ENCODE measurements around the gene NAPB.
A peak's percentile ranks its signal among the peaks of the same experiment; 100 is the strongest.
"Not testable (repeated sequence)": the region's sequence is repeated elsewhere in the genome, so short reads cannot be mapped to it uniquely, and the experiment has no call there.

NAPB gene

DNA sequence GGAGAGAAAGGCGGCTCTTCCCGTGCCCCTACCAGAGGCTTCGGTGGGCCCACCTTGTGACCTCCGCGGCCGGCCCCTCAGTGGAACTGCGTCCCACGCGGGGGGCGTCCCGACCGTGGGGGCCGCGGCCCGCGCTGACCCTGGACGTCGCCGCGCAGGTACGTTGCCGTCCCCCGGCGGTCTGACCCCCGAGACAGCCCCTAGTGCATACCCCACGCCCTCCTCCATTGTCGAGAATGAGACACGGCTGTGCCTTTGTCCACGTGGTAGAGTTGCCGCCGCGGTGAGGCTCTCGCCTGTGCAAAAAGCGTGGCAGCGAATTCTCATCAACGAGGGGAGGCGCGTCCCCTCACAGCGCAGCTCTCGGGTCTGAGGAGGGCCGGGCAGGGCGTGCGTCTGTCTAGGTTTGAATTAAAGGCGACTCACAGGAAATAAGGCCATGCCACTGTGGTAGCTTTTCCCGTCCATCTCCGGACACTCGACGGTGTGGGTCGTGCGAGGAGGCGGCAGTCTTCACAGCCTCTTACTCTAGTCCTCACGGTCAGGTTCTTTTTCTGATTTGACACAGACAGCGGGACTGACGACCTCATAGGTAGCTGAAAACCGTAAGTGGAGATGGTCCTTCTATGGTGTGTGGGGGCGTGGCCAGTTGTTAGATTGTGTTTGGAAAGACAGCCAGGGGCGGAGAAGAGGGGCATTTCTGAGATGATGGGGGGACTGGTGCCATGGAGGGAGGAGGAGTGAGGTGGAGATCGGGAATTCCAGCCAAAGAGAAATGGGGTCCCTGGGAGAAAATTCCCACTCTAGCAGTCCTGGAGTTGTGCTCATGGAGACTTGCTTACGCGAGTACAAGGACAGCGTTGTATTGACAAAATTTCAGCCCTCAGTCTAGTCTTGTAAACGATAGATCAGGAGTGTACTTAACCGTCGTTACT is 70.1 kb downstream of the NAPB start:
- DNase-seq (ENCODE audit: low read depth) = peak; percentile 72
- H3K4me3 ChIP-seq (ENCODE audit: low read depth, low read length) = peak overlapping the region; percentile 96
- TF ChIP-seq, protein P1, sequence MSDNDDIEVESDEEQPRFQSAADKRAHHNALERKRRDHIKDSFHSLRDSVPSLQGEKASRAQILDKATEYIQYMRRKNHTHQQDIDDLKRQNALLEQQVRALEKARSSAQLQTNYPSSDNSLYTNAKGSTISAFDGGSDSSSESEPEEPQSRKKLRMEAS (IDR thresholded peaks at IDR 0.05; ENCODE audit: low read depth, low read length) = peak; percentile 82
- TF ChIP-seq POLR2A (IDR thresholded peaks at IDR 0.05; ENCODE audit: extremely low read depth, insufficient read length) (no peak), MYC (IDR thresholded peaks at IDR 0.05; ENCODE audit: low read depth, low read length) (peak; percentile 80)
- TF ChIP-seq, protein P2, sequence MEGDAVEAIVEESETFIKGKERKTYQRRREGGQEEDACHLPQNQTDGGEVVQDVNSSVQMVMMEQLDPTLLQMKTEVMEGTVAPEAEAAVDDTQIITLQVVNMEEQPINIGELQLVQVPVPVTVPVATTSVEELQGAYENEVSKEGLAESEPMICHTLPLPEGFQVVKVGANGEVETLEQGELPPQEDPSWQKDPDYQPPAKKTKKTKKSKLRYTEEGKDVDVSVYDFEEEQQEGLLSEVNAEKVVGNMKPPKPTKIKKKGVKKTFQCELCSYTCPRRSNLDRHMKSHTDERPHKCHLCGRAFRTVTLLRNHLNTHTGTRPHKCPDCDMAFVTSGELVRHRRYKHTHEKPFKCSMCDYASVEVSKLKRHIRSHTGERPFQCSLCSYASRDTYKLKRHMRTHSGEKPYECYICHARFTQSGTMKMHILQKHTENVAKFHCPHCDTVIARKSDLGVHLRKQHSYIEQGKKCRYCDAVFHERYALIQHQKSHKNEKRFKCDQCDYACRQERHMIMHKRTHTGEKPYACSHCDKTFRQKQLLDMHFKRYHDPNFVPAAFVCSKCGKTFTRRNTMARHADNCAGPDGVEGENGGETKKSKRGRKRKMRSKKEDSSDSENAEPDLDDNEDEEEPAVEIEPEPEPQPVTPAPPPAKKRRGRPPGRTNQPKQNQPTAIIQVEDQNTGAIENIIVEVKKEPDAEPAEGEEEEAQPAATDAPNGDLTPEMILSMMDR (IDR thresholded peaks at IDR 0.05; ENCODE audit: low read depth, low read length) = no peak

DNA sequence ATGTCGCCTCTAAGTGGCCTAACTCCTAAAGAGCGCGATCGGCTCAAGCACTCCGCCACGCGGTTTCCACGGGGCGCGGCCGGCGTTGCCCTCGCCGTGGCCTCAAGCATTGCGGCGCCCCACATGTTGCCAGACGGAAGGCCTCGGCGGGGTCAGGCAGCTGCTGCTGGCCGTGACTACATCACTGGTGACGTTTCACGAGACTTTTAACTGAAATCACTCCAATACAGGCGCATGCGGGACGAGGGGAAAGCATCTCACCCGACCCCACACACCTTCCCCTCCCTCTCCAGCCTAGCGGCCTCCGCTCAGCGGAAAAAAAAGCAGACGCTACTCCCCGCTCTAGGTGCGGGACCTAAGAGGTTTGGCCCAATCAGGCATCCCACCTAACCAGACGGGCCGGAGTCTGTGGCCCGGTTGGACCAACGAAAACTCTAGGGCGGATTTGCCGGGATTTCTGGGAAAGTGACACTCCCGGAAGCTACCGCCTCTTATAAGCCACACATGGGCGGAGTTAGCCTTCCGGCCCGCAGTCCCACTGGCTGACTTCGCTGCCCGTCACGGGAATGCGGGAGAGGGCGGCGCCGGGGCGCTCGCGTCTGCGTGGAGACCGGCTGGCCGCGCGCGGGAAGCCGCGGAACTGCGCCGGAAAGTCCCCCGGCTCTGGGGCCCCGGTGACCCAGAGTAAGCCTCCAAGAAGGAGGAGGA is 70.9 kb downstream of the NAPB start, which contains the start of gene NXT1:
Gene NXT1, plus strand, starts transcription at position 596 of the 708 bp plus-strand sequence. CDS start 3,251 bp downstream, outside the sequence.
- TF ChIP-seq, protein P1 (IDR thresholded peaks at IDR 0.05; ENCODE audit: low read depth, low read length) = peak; percentile 85
- TF ChIP-seq POLR2A (IDR thresholded peaks at IDR 0.05; ENCODE audit: extremely low read depth, insufficient read length) (peak; percentile 58), MYC (IDR thresholded peaks at IDR 0.05; ENCODE audit: low read depth, low read length) (peak; percentile 80)
- TF ChIP-seq, protein P2 (IDR thresholded peaks at IDR 0.05; ENCODE audit: low read depth, low read length) = no peak

DNA sequence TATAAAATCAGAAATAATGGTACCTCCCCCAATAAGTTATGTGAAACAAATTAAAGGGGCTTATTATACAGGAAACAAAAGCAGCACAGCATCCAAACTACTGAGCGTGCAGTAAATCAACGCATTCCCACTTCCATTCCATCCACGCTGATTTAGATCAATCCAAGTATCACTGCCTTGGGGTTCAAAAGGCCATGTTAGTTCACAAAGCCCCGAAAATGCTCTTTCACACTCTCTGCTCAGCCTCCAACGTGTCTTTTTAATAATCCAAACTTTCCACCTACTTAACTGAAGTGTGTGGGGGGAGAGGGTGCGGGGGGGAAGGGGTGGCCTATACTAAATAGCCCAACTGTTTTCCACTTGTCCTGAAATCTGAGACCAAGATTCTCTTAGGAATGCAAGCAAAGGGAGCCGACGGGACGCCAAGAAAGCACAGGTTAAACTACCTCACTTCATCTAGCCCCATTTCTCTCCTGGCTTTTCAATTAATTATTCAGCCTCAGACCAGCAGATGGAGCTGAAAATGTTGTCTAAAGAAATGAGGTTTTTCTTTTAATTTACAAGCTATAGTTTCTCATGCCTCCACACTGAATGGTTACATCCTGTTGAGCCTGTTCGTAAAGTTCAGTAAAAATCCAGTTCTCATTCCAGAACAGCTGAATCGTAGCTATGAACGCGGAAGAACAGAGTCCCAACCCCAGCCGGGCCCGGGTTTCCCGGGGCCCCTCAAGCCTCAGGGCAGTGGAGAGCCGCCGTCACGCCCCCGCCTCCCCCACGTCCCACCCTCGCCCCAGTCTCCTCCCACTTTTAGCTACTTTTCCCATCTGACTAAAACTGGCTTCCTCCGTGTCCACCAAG is 71.7 kb downstream of the NAPB start:
- TF ChIP-seq, protein P2 (IDR thresholded peaks at IDR 0.05; ENCODE audit: low read depth, low read length) = peak; percentile 39
- TF ChIP-seq POLR2A (IDR thresholded peaks at IDR 0.05; ENCODE audit: extremely low read depth, insufficient read length) = no peak
- peak; percentile 90 for DNase-seq (ENCODE audit: low read depth)
- H3K4me3 ChIP-seq (ENCODE audit: low read depth, low read length) = peak overlapping the region; percentile 96

More for the DNA sequence above, 70.9 kb downstream of the NAPB start, which contains the start of gene NXT1:
- DNase-seq (ENCODE audit: low read depth) = peak; percentile 98
- H3K4me3 ChIP-seq (ENCODE audit: low read depth, low read length) = peak within 1 kb of the TSS; percentile 96

DNA sequence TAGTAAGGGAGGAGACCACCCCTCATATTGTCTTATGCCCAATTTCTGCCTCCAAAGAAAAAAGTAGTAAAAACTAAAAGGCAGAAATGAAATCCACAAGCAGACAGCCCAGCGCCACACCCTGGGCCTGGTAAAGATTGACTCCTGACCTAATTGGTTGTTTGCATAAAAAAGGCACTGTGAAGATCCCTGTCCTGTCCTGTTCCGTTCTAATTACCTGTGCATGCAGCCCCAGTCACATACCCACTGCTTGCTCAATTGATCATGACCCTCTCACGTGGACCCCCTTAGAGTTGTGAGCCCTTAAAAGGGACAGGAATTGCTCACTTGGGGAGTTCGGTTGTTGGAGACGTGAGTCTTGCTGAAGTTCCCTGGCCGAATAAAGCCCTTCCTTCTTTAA is 72.8 kb downstream of the NAPB start:
- H3K4me3 ChIP-seq (ENCODE audit: low read depth, low read length); DNase-seq (ENCODE audit: low read depth): not testable (repeated sequence)

DNA sequence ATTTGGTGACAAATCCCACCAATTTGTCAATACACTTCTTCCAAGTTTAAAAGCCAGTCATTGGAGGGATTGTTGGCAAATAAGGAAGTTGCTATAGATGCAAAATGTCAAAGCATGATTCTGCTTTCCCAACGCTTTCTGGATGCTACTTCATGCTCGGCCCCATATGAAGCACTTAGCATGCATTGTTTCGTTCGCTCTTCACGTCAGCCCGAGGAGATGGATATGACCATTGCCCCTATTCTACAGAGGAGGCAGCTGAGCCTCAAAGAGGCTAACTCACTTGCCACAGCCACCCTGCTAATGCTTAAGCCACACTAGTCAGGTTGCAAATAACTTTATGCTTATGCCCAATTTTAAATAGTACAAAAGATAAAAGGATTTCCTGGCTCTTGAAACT is 73.5 kb downstream of the NAPB start:
- TF ChIP-seq, protein P1 (IDR thresholded peaks at IDR 0.05; ENCODE audit: low read depth, low read length) = no peak
- TF ChIP-seq MYC (IDR thresholded peaks at IDR 0.05; ENCODE audit: low read depth, low read length) = no peak
- TF ChIP-seq POLR2A (IDR thresholded peaks at IDR 0.05; ENCODE audit: extremely low read depth, insufficient read length) = no peak
- no peak for DNase-seq (ENCODE audit: low read depth)
- no peak overlapping the region for H3K4me3 ChIP-seq (ENCODE audit: low read depth, low read length)

DNA sequence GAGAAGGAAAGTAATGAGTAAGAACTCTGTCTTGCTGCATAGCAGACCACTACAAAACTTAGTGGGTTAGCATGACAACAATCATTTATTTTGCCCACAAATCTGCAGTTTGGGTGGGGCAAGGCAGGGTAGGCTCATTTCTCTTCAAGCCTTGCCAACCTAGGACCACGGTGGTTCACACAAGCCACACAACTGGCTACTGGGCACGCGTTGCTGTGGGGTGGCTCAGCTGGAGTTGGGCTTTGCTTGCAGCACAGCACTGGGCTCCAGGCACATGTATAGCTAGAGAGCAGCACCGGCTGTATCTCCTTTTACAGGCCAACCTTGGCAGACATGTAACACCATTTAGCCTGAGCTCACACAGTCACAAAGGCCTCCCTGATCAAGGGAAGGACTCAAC is 75.3 kb downstream of the NAPB start:
- no peak overlapping the region for H3K4me3 ChIP-seq (ENCODE audit: low read depth, low read length)
- no peak for DNase-seq (ENCODE audit: low read depth)
- TF ChIP-seq POLR2A (IDR thresholded peaks at IDR 0.05; ENCODE audit: extremely low read depth, insufficient read length) = no peak

DNA sequence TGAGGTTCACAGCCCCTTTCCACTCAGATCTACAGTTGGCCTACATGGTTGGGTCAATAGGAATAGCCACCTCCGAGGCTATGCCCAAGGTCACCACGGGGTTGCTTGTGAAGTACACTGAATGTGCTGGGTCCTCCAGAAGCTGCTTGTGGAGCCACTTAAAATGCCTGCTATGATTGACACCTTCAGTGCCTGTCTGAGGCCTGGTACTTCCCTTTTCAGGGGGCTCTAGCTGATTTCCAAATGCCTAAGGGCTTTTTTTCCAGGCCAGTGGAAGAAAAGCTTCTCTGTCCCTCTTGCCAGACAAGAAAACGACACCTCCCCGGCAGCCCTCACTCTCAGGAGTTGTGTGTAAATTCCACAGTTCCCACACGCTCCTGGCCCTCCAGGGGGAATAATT is 77.0 kb downstream of the NAPB start:
- no peak overlapping the region for H3K4me3 ChIP-seq (ENCODE audit: low read depth, low read length)
- TF ChIP-seq, protein P2 (IDR thresholded peaks at IDR 0.05; ENCODE audit: low read depth, low read length) = no peak
- TF ChIP-seq, protein P1 (IDR thresholded peaks at IDR 0.05; ENCODE audit: low read depth, low read length) = no peak
- TF ChIP-seq POLR2A (IDR thresholded peaks at IDR 0.05; ENCODE audit: extremely low read depth, insufficient read length) (no peak), MYC (IDR thresholded peaks at IDR 0.05; ENCODE audit: low read depth, low read length) (no peak)
- peak; percentile 58 for DNase-seq (ENCODE audit: low read depth)
